WTC11 (cell line): ENCODE results near the gene KIAA2012. TPM values are rescaled to one million over a fixed set of nuclear protein-coding genes. Genes with fewer than 3 reads are reported as not detected.
A peak's percentile ranks its signal among the peaks of the same experiment; 100 is the strongest.

Source experiments
- ATAC-seq: fragments of 200-7000 bp; cut with Tn5 transposase; 2 replicates; pipeline ENCODE4 v1.10.0; 2021; ENCODE audit warnings: mild to moderate bottlenecking, moderate library complexity
- CTCF ChIA-PET: fragments of 300-600 bp; sonication (Branson Sonifier 250); formaldehyde crosslinking; loops from one replicate; lab custom pipeline; 2021; ENCODE audit warnings: antibody characterized with exemption; lab: Charles Lee
- POLR2A ChIA-PET: fragments of 350-600 bp; sonication (Branson Sonifier 250); formaldehyde crosslinking; loops from one replicate; lab custom pipeline; 2021; ENCODE audit warnings: antibody characterized with exemption; lab: Charles Lee
- DNase-seq: peaks from one replicate; pipeline ENCODE4 v3.0.0; 2021; ENCODE audit warnings: low spot score
- H3K27ac Mint-ChIP-seq: 2 replicates; pipeline ENCODE4 v1.8.0; 2021; ENCODE audit warnings: mixed read lengths
- H3K27me3 Mint-ChIP-seq: 2 replicates; pipeline ENCODE4 v1.8.0; 2021; ENCODE audit warnings: low read depth, mild to moderate bottlenecking, moderate library complexity, mixed read lengths
- H3K36me3 Mint-ChIP-seq: 2 replicates; pipeline ENCODE4 v1.8.0; 2021; ENCODE audit warnings: mixed read lengths
- H3K4me1 Mint-ChIP-seq: 2 replicates; pipeline ENCODE4 v1.8.0; 2022; ENCODE audit warnings: mixed read lengths
- H3K4me3 Mint-ChIP-seq: 2 replicates; pipeline ENCODE4 v1.8.0; 2021; ENCODE audit warnings: mild to moderate bottlenecking, moderate library complexity, mixed read lengths
- H3K9me3 Mint-ChIP-seq: 2 replicates; pipeline ENCODE4 v1.8.0; 2021; ENCODE audit warnings: mixed read lengths
- CTCF ChIP-seq: fragments of 200-600 bp; IDR thresholded peaks from 2 replicates; pipeline ENCODE4 v1.8.0; 2022; ENCODE audit warnings: antibody characterized with exemption
- GABPB1 ChIP-seq: sonication (generic); formaldehyde crosslinking; IDR thresholded peaks from 2 replicates; pipeline ENCODE4 v1.8.1; 2023; ENCODE audit warnings: mild to moderate bottlenecking, missing genetic modification reagents
- NR3C1 ChIP-seq: sonication (generic); formaldehyde crosslinking; conservative IDR thresholded peaks from 2 replicates; pipeline ENCODE4 v1.8.1; 2023; ENCODE audit warnings: low read depth, mild to moderate bottlenecking, missing genetic modification reagents
- SP1 ChIP-seq: sonication (generic); formaldehyde crosslinking; conservative IDR thresholded peaks from 2 replicates; pipeline ENCODE4 v1.8.1; 2022; ENCODE audit warnings: missing genetic modification reagents
- TEAD1 ChIP-seq: sonication (generic); formaldehyde crosslinking; IDR thresholded peaks from 2 replicates; pipeline ENCODE4 v1.8.0; 2022; ENCODE audit warnings: mild to moderate bottlenecking, missing genetic modification reagents
- TEAD4 ChIP-seq: sonication (generic); formaldehyde crosslinking; IDR thresholded peaks from 2 replicates; pipeline ENCODE4 v1.8.0; 2022; ENCODE audit warnings: mild to moderate bottlenecking, missing genetic modification reagents
- ZBTB21 ChIP-seq: sonication (generic); formaldehyde crosslinking; IDR thresholded peaks from 2 replicates; pipeline ENCODE4 v1.8.1; 2023; ENCODE audit warnings: mild to moderate bottlenecking, missing genetic modification reagents, borderline replicate concordance
- ZNF423 ChIP-seq: fragments of 250-450 bp; sonication (Bioruptor Pico); IDR thresholded peaks from 2 replicates; pipeline ENCODE4 v2.1.2; 2022; ENCODE audit warnings: mild to moderate bottlenecking, moderate library complexity
- ZNF671 ChIP-seq: fragments of 250-450 bp; sonication (Bioruptor Pico); IDR thresholded peaks from 2 replicates; pipeline ENCODE4 v1.8.0; 2021; ENCODE audit warnings: mild to moderate bottlenecking
- total RNA-seq: library from RNA; stranded (reverse); gene quantifications from 3 replicates; pipeline ENCODE4 v1.2.3, GENCODE V29; 2021
- TF ChIP-seq, protein P1 (sequence below): sonication (generic); formaldehyde crosslinking; IDR thresholded peaks from 2 replicates; pipeline ENCODE4 v1.8.0; 2022; ENCODE audit warnings: missing genetic modification reagents
- TF ChIP-seq, protein P2 (sequence below): sonication (generic); formaldehyde crosslinking; IDR thresholded peaks from 2 replicates; pipeline ENCODE4 v1.8.0; 2022; ENCODE audit warnings: mild to moderate bottlenecking, missing genetic modification reagents

Gene KIAA2012
- total RNA-seq, 1 experiment from 2014 or later = not detected

DNA sequence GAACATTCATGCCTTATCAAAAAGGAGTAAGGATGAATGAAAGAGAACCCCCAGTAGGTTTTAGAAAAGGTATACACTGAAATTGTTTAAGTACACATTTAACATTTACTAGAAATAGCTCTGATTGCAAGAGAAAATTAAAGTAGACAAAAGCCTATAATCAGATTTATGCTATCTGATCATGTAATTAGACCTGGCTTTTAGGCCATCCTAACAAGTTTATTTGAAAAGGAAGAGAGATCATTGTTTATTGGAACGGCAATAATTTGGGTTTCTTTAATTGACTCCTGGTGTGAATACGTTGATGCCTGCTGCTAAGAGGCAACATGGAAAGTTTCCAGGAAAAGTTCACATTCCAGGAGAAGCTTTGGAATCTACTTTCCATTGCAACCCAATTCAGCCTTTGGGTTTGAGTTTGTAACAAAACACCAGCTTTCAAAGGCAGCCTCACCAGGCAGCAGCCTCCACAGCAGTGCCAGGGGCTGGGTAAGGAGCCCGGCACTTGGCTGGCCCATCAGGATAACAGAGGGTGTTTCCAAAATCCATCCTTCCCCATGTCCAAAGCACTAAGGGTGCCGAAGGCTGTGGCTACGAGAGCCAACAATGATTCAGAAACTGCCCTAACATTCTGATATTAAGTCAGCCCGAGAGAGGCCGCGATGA lies 21.4 kb upstream of the KIAA2012 start:
- ChIA-PET POLR2A (interaction anchor here (0.8 to 0.9 kb wide), 2 partner anchors 13 to 18 kb away, joined by 3 to 4 read pairs; partner anchors contain the start of gene FZD7), CTCF (interaction anchor here (0.8 to 1.0 kb wide), 2 partner anchors 10 to 98 kb away, joined by 3 to 4 read pairs; no protein-coding TSS in a partner anchor)
- H3K27ac Mint-ChIP-seq = no peak overlapping the region
- ATAC-seq (peak; percentile 81), DNase-seq (peak; percentile 27)
- peaks cover 31% of the 10 kb centered on the region for H3K27me3 Mint-ChIP-seq
- H3K4me1 Mint-ChIP-seq = peaks cover 28% of the 10 kb centered on the region
- no peaks in the 10 kb centered on the region for H3K36me3 Mint-ChIP-seq
- H3K4me3 Mint-ChIP-seq = no peak overlapping the region
- TF ChIP-seq ZNF423 (CRISPR knock-in tag) (no peak), TEAD4 (CRISPR knock-in tag) (peak; percentile 33; the same call in 1 of the 2 replicates), TEAD1 (0 out of 2 replicates have a peak, but pooled peaks have one; percentile 37)
- H3K9me3 Mint-ChIP-seq = no peaks in the 10 kb centered on the region

DNA sequence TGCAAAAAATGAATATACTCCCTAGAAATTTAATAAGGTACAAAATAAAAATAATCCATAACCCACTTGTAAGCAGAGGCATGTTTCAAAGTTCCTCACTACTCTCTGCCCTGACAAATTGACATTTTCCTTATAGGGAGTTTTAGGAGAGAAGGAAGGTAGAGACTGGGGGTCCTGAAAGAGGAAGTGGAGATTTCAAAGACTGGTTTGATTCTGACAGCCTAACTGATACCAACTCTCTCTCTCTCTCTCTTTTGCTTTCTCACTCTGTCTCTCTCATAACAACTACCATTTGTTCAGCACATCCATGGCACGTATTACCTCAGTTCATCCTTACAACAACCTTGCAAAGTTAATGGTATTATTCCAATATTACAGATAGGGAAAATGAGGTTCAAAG lies 20.8 kb upstream of the KIAA2012 start:
- ChIA-PET CTCF (interaction anchor here (0.6 to 1.3 kb wide), 4 partner anchors 12 to 97 kb away, joined by 3 to 8 read pairs (median 6); no protein-coding TSS in a partner anchor), POLR2A (no interaction called here)
- Mint-ChIP-seq H3K27me3 (peaks cover 31% of the 10 kb centered on the region), H3K27ac (no peak overlapping the region), H3K9me3 (no peaks in the 10 kb centered on the region), H3K4me1 (peaks cover 27% of the 10 kb centered on the region), H3K4me3 (no peak overlapping the region), H3K36me3 (no peaks in the 10 kb centered on the region)
- ATAC-seq = no peak
- TF ChIP-seq, protein P1, sequence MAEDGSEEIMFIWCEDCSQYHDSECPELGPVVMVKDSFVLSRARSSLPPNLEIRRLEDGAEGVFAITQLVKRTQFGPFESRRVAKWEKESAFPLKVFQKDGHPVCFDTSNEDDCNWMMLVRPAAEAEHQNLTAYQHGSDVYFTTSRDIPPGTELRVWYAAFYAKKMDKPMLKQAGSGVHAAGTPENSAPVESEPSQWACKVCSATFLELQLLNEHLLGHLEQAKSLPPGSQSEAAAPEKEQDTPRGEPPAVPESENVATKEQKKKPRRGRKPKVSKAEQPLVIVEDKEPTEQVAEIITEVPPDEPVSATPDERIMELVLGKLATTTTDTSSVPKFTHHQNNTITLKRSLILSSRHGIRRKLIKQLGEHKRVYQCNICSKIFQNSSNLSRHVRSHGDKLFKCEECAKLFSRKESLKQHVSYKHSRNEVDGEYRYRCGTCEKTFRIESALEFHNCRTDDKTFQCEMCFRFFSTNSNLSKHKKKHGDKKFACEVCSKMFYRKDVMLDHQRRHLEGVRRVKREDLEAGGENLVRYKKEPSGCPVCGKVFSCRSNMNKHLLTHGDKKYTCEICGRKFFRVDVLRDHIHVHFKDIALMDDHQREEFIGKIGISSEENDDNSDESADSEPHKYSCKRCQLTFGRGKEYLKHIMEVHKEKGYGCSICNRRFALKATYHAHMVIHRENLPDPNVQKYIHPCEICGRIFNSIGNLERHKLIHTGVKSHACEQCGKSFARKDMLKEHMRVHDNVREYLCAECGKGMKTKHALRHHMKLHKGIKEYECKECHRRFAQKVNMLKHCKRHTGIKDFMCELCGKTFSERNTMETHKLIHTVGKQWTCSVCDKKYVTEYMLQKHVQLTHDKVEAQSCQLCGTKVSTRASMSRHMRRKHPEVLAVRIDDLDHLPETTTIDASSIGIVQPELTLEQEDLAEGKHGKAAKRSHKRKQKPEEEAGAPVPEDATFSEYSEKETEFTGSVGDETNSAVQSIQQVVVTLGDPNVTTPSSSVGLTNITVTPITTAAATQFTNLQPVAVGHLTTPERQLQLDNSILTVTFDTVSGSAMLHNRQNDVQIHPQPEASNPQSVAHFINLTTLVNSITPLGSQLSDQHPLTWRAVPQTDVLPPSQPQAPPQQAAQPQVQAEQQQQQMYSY (CRISPR knock-in tag) = no peak
- TF ChIP-seq CTCF (no peak), GABPB1 (CRISPR knock-in tag) (no peak), ZBTB21 (CRISPR knock-in tag) (no peak), NR3C1 (no peak), ZNF423 (CRISPR knock-in tag) (no peak), ZNF671 (CRISPR knock-in tag) (no peak)
- TF ChIP-seq, protein P2, sequence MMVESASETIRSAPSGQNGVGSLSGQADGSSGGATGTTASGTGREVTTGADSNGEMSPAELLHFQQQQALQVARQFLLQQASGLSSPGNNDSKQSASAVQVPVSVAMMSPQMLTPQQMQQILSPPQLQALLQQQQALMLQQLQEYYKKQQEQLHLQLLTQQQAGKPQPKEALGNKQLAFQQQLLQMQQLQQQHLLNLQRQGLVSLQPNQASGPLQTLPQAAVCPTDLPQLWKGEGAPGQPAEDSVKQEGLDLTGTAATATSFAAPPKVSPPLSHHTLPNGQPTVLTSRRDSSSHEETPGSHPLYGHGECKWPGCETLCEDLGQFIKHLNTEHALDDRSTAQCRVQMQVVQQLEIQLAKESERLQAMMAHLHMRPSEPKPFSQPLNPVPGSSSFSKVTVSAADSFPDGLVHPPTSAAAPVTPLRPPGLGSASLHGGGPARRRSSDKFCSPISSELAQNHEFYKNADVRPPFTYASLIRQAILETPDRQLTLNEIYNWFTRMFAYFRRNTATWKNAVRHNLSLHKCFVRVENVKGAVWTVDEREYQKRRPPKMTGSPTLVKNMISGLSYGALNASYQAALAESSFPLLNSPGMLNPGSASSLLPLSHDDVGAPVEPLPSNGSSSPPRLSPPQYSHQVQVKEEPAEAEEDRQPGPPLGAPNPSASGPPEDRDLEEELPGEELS (CRISPR knock-in tag) = no peak
- DNase-seq = no peak

GRCh38 chr2:202054679-202055078 lies 18.4 kb upstream of the KIAA2012 start:
- DNase-seq (no peak), ATAC-seq (no peak)
- Mint-ChIP-seq H3K4me1 (peaks cover 27% of the 10 kb centered on the region), H3K36me3 (no peaks in the 10 kb centered on the region), H3K4me3 (no peak overlapping the region), H3K9me3 (no peaks in the 10 kb centered on the region), H3K27ac (no peak overlapping the region), H3K27me3 (peaks cover 24% of the 10 kb centered on the region)
- POLR2A ChIA-PET = no interaction called here
- TF ChIP-seq SP1 (no peak), CTCF (no peak)
- CTCF ChIA-PET = interaction anchor here (0.8 to 1.4 kb wide), 4 partner anchors 9 to 194 kb away, joined by 3 to 5 read pairs (median 3); partner anchors contain the start of gene KIAA2012
